PC-3 (cell line): ENCODE results near the gene PDIA3. TPM values are rescaled to one million over a fixed set of nuclear protein-coding genes. Genes with fewer than 3 reads are reported as not detected.
"Not testable (repeated sequence)": the region's sequence is repeated elsewhere in the genome, so short reads cannot be mapped to it uniquely, and the experiment has no call there.

Experiments
- ATAC-seq: fragments of 200-7000 bp; cut with Tn5 transposase; 2 replicates; pipeline ENCODE4 v1.9.1; 2020; ENCODE audit warnings: mild to moderate bottlenecking, moderate library complexity
- BruUV-seq: library from RNA; stranded (reverse); fragments of 400-500 nt; replicated peaks from 2 replicates; lab custom pipeline; 2021; lab: Mats Ljungman, UMichigan
- CTCF ChIA-PET: fragments of 300-600 bp; sonication (Branson Sonifier 250); formaldehyde crosslinking; loops from one replicate; lab custom pipeline; 2022; ENCODE audit warnings: antibody characterized with exemption; lab: Charles Lee
- POLR2A ChIA-PET: fragments of 300-600 bp; sonication (Branson Sonifier 250); formaldehyde crosslinking; loops from one replicate; lab custom pipeline; 2022; ENCODE audit warnings: antibody characterized with exemption; ENCODE audit not compliant: unreplicated experiment; lab: Charles Lee
- DNase-seq: peaks from one replicate; pipeline ENCODE4 v3.0.0-alpha.2; 2015
- H2AFZ ChIP-seq: fragments of 300-600 bp; sonication (generic); 2 replicates; pipeline ENCODE4 v1.6.0; 2016; ENCODE audit warnings: antibody characterized with exemption, low read length
- H3F3A ChIP-seq: fragments of 300-600 bp; sonication (generic); one replicate; pipeline ENCODE4 v1.6.0; 2017; ENCODE audit warnings: antibody characterized with exemption, low read length, control low read depth, mild to moderate bottlenecking; ENCODE audit not compliant: unreplicated experiment
- H3K27ac ChIP-seq: fragments of 300-600 bp; sonication (generic); 2 replicates; pipeline ENCODE4 v1.5.1; 2016; ENCODE audit warnings: mild to moderate bottlenecking, low read length
- H3K27me3 ChIP-seq: fragments of 300-600 bp; sonication (generic); 2 replicates; pipeline ENCODE4 v1.6.1; 2016; ENCODE audit warnings: low read length, mixed read lengths
- H3K36me3 ChIP-seq: fragments of 300-600 bp; sonication (generic); 2 replicates; pipeline ENCODE4 v1.6.1; 2016; ENCODE audit warnings: low read depth, mixed run types, low read length, mixed read lengths
- H3K4me1 ChIP-seq: fragments of 300-600 bp; sonication (generic); 2 replicates; pipeline ENCODE4 v1.5.1; 2016; ENCODE audit warnings: low read length; ENCODE audit not compliant: insufficient read depth
- H3K4me2 ChIP-seq: fragments of 300-600 bp; sonication (generic); 2 replicates; pipeline ENCODE4 v1.6.0; 2016; ENCODE audit warnings: low read length
- H3K4me3 ChIP-seq: fragments of 300-600 bp; sonication (generic); 2 replicates; pipeline ENCODE4 v1.5.1; 2016; ENCODE audit warnings: mild to moderate bottlenecking, low read length, mixed read lengths
- H3K79me2 ChIP-seq: fragments of 300-600 bp; sonication (generic); 2 replicates; pipeline ENCODE4 v1.6.1; 2017; ENCODE audit warnings: low read length, mixed read lengths
- H3K9ac ChIP-seq: fragments of 300-600 bp; sonication (generic); 2 replicates; pipeline ENCODE4 v1.6.0; 2016; ENCODE audit warnings: mild to moderate bottlenecking, low read length
- H3K9me2 ChIP-seq: fragments of 300-600 bp; sonication (generic); replicated peaks from 2 replicates; pipeline ENCODE4 v1.6.1; 2016; ENCODE audit warnings: mixed run types, low read length, mixed read lengths
- H3K9me3 ChIP-seq: fragments of 300-600 bp; sonication (generic); 2 replicates; pipeline ENCODE4 v1.6.1; 2016; ENCODE audit warnings: low read length, mixed read lengths
- H4K20me1 ChIP-seq: fragments of 300-600 bp; sonication (generic); 2 replicates; pipeline ENCODE4 v1.6.1; 2016; ENCODE audit warnings: low read length, mixed read lengths
- CTCF ChIP-seq: fragments of 300-600 bp; sonication (generic); conservative IDR thresholded peaks from 2 replicates; pipeline ENCODE4 v1.5.1; 2017; ENCODE audit warnings: antibody characterized with exemption, low read depth, mild to moderate bottlenecking, low read length
- EZH2 ChIP-seq: fragments of 300-600 bp; sonication (generic); IDR thresholded peaks from one replicate; pipeline ENCODE4 v1.6.1; 2017; ENCODE audit warnings: antibody characterized with exemption, mild to moderate bottlenecking, low read length; ENCODE audit not compliant: unreplicated experiment
- EZH2phosphoT487 ChIP-seq: fragments of 300-600 bp; sonication (generic); IDR thresholded peaks from 2 replicates; pipeline ENCODE4 v1.6.1; 2018; ENCODE audit warnings: mild to moderate bottlenecking, antibody characterized with exemption, low read length, borderline replicate concordance
- intact Hi-C: fragments of 100-400 bp; cut with micrococcal nuclease; formaldehyde crosslinking; loops from 2 replicates; pipeline ENCODE4 v1.9.0; 2023
- total RNA-seq: library from RNA; depleted of rRNA; stranded (reverse); fragments of >200 nt; gene quantifications from 2 replicates; pipeline ENCODE4 v1.2.3, GENCODE V29; 2014

The PDIA3 gene
- total RNA-seq, 1 experiment from 2014 or later, result 187 TPM

- no TSS peak for BruUV-seq
- no peak for TF ChIP-seq EZH2phosphoT487
- no peak for TF ChIP-seq CTCF
- TF ChIP-seq EZH2, result no peak
- Histone ChIP-seq H3K4me2 (no peak overlapping the region), H3F3A (no peaks in the 10 kb centered on the region), H3K9me2 (no peaks in the 10 kb centered on the region), H3K36me3 (no peaks in the 10 kb centered on the region), H3K9ac (no peak overlapping the region), H3K79me2 (no peaks in the 10 kb centered on the region), H3K9me3 (no peaks in the 10 kb centered on the region), H3K4me3 (no peak overlapping the region), H2AFZ (no peak overlapping the region), H3K27me3 (no peaks in the 10 kb centered on the region), H3K4me1 (no peaks in the 10 kb centered on the region), H3K27ac (no peak overlapping the region), H4K20me1 (no peaks in the 10 kb centered on the region)
- DNase-seq (no peak), ATAC-seq (no peak)
- intact Hi-C loops, result no loop called here
- POLR2A ChIA-PET, result no interaction called here
- CTCF ChIA-PET, result no interaction called here
Measured at GRCh38 chr15:43735416-43735815, 10.8 kb upstream of the PDIA3 start.

- peak overlapping the region; percentile 81 for H3K4me3 ChIP-seq
- H3K9me3 ChIP-seq, H3K9me2 ChIP-seq, H3K27me3 ChIP-seq, POLR2A ChIA-PET, CTCF ChIA-PET, H3F3A ChIP-seq, H3K36me3 ChIP-seq: not testable (repeated sequence)
- ATAC-seq (peak; percentile 21), DNase-seq (peak; percentile 29)
- H3K4me1 ChIP-seq, result peaks cover 16% of the 10 kb centered on the region
- peak overlapping the region; percentile 83 for H3K4me2 ChIP-seq
- peaks cover 47% of the 10 kb centered on the region for H4K20me1 ChIP-seq
- H3K27ac ChIP-seq, result peak overlapping the region; percentile 72
- intact Hi-C loops, result loop anchor here (1.0 kb wide), 1 partner anchor 28 kb away; no protein-coding TSS in a partner anchor
- peak overlapping the region; percentile 98 for H3K9ac ChIP-seq
- H2AFZ ChIP-seq, result peak overlapping the region; percentile 72; the same call in 1 of the 2 replicates
- peaks cover 57% of the 10 kb centered on the region for H3K79me2 ChIP-seq
- BruUV-seq, result TSS peak; percentile 57
Measured at GRCh38 chr15:43746903-43747309, 668 bp downstream of the PDIA3 start.

GRCh38 chr15:43748376-43748775, 2.1 kb downstream of the PDIA3 start:
- ChIA-PET POLR2A (no interaction called here), CTCF (no interaction called here)
- Histone ChIP-seq H2AFZ (no peak overlapping the region), H3F3A (no peaks in the 10 kb centered on the region), H3K79me2 (peaks cover 72% of the 10 kb centered on the region), H3K4me1 (peaks cover 16% of the 10 kb centered on the region), H3K9ac (no peak overlapping the region), H3K4me2 (peak overlapping the region; percentile 83), H3K36me3 (peaks cover 22% of the 10 kb centered on the region), H3K27ac (no peak overlapping the region), H4K20me1 (peaks cover 62% of the 10 kb centered on the region), H3K9me2 (no peaks in the 10 kb centered on the region), H3K27me3 (no peaks in the 10 kb centered on the region), H3K4me3 (peak overlapping the region; percentile 81), H3K9me3 (no peaks in the 10 kb centered on the region)
- DNase-seq (peak; percentile 19), ATAC-seq (no peak)
- BruUV-seq, result no TSS peak
- no peak for TF ChIP-seq CTCF
- TF ChIP-seq EZH2, result no peak
- no peak for TF ChIP-seq EZH2phosphoT487
- intact Hi-C loops, result no loop called here
